ENCODE results near the gene TMEM255B.
"Not testable (repeated sequence)": the region's sequence is repeated elsewhere in the genome, so short reads cannot be mapped to it uniquely, and the experiment has no call there.

TMEM255B gene

GRCh38 chr13:113791226-113791625 is 32.2 kb downstream of the TMEM255B start:
- DNase-seq, result no peak

- no peak for DNase-seq
Measured at GRCh38 chr13:113791761-113792160, 32.7 kb downstream of the TMEM255B start.

DNA sequence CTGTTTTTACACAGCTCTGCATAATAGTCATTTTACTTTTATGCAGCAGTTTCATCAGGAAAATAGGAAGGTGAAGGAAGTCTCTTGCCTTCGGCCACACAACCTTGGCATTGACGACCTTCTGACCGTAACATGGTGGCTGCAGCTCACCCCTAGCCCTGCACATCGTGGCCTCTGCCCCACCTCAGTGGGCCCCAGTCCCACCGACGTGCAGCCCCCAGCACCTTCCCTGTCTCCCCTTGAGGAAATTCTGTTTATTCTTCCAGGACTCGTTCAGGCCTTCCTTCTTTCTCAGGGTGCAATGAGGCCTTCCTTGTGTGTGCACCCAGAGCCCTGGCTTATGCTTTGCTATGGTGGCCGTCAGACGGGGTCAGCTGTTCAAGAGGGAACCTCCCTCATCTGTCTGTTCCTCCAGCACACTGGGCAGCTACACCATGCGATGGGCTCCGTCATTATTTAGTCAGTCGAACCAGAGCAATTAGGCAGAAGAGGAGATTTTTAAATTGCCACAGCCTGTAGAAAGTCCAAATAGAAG is 33.3 kb downstream of the TMEM255B start:
- DNase-seq, result no peak

- DNase-seq, result no peak
Measured at GRCh38 chr13:113792886-113793717, 34.1 kb downstream of the TMEM255B start.

DNA sequence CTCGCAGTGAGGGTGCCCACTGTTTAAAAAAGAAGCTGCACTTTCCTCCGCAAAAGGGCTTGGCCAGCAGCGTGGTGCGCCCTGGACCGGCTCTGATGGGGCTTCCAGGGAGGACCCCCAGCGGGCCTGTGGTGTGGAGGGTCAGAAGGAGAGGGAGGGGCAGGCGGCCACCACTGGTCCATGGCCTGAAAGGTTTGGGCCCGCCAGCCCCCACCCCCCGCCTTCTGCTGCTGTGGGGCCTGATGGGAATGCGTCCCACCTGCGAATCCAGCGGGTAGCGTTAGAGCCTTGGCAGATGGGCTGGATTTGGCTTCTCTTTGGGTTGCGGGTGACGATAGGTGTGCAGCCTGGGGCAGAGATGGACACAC is 34.7 kb downstream of the TMEM255B start:
- DNase-seq, result no peak

- no peak for DNase-seq
Measured at GRCh38 chr13:113794086-113794485, 35.1 kb downstream of the TMEM255B start.

GRCh38 chr13:113794764-113795173 is 35.7 kb downstream of the TMEM255B start:
- no peak for DNase-seq

DNA sequence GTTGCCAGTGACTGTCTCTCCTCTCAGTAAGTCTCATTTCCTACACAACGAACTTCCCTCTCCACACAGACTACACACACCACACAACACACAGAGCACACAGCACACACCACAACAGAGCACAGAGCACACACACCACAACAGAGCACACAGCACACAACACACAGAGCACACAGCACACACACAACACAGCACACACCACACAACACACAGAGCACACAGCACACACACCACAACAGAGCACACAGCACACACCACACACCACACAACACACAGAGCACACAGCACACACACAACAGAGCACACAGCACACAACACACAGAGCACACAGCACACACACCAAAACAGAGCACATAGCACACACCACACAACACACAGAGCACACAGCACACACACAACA is 36.3 kb downstream of the TMEM255B start:
- not testable (repeated sequence) for DNase-seq

DNA sequence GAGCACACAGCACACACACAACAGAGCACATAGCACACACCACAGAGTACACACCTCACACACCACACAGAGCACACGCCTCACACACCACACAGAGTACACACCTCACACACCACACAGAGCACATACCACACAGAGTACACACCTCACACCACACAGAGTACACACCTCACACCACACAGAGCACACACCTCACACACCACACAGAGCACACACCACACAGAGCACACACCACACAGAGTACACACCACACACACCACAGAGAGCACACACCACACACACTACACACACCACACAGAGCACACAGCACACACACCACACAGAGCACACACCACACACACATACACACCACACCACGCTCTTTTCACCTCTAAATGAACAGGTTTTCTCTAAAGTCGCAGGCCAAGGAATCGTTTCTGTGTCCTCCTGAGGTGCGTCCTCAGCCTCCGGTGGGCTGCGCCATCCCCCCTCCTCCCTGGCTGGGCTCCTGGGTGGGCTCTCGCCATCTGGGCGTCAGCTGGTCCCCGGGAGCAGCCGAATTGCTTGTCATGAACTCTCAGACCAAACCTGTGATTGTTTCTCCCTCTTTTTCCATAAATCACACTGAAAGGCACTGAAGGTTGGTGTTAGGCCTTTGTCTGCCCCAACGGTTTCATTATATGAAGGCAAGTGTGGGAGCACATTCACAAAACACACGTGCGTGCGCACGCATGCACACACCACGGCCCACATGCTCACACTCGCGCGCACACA is 37.4 kb downstream of the TMEM255B start:
- DNase-seq, result no peak

DNA sequence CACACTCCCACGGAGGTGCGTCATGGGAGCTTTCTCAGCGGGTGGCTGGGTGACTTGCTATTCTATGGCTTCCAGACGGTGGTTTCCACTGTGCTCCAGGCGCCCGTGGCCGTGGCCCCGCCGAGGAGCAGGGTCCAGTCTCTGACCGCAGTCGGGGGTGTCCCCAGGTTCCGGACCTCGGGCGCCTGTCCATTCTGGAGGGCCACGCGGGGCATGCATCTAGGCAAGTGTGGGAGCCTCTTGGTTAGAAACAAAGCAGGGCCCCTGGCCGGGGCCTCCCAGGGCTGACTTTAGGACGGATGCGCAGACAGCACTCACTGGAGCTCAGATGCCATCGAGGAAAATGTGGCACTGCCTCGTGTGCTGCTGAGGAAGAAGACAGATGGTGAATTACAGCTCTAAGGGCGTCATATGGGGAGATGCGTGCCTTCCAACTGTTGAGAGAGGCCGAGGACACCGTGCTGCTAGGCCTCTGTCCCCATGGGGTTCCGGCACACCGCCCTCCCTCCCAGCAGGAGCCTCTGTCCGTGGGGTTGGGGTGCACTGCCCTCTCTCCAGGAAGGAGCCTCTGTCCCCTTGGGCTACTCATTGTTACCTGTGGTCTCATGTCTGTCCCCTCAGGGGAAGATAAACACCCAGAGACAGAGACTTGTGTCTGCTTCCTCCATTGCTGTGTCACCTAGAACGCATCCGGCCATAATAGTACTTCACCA is 38.1 kb downstream of the TMEM255B start:
- no peak for DNase-seq

- DNase-seq, result no peak
Measured at GRCh38 chr13:113798200-113798811, 39.3 kb downstream of the TMEM255B start.

DNA sequence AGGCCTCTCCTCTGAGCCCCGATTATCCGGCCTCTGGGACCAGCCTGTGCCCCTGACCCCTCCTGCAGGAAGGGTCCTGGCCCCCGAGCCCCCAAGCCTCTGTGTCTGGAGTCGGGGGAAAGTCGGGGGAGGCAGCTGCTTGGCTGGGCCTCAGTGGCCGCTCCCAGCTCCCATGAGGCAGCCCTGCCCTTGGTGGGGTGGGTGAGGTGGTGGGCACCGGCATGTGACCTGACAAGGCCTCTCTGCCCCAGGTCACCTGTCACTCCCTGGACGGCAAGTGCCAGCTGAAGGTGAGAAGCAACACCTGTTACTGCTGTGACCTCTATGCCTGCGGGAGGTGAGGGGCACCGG is 41.5 kb downstream of the TMEM255B start:
- no peak for DNase-seq

DNA sequence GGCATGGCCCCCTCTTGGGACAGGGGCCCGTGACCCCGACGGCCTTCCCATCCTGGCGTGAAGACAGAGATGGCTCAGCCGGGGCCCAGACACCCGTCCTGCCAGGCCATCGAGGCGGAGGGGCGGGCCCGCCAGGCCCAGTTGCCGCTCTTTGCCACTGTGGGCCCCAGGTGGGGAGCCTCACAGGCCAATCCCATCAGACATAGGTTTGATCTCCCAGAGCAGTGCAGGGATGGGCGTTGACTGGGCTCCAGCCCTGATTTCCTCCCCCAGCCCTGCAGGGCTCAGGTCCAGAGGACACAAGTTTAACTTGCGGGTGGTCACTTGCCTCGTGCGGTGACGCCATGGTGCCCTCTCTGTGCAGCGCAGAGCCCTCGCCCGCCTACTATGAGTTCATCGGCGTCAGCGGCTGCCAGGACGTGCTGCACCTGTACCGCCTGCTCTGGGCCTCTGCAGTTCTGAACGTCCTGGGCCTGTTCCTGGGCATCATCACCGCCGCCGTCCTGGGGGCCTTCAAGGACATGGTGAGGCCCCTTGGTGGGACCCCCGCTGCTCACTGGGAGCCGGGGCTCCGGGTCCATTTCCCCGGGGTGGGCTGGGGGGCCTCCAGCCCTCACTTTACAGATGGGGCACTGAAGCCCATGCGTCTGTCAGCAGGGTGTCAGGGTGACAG is 42.4 kb downstream of the TMEM255B start:
- DNase-seq, result no peak

DNA sequence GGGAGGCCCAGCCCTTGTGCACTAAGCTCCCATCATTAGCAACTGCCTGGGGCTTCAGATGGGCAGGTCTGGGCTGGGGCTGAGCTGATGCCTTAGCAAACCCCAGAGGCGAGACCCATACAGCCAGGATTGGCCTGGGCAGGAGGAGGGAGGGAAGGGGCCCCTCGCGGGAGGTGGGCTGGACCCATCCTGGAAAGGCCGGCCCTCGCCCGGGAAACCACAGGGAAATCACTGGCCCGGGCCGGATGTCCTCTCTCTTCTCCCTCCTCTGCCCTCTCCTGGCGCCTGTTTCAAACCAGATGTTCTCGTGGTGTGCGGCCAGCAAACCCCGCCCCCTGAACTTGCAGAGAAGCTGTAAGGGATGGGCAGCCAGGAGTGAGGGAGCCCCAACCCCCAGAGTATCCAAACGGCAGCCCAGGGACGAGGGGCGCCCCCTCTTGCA is 43.1 kb downstream of the TMEM255B start:
- no peak for DNase-seq

- DNase-seq, result no peak
Measured at GRCh38 chr13:113802761-113803160, 43.7 kb downstream of the TMEM255B start.

GRCh38 chr13:113803409-113804016 is 44.5 kb downstream of the TMEM255B start:
- no peak for DNase-seq

- no peak for DNase-seq
Measured at GRCh38 chr13:113804017-113804702, 45.1 kb downstream of the TMEM255B start.

DNA sequence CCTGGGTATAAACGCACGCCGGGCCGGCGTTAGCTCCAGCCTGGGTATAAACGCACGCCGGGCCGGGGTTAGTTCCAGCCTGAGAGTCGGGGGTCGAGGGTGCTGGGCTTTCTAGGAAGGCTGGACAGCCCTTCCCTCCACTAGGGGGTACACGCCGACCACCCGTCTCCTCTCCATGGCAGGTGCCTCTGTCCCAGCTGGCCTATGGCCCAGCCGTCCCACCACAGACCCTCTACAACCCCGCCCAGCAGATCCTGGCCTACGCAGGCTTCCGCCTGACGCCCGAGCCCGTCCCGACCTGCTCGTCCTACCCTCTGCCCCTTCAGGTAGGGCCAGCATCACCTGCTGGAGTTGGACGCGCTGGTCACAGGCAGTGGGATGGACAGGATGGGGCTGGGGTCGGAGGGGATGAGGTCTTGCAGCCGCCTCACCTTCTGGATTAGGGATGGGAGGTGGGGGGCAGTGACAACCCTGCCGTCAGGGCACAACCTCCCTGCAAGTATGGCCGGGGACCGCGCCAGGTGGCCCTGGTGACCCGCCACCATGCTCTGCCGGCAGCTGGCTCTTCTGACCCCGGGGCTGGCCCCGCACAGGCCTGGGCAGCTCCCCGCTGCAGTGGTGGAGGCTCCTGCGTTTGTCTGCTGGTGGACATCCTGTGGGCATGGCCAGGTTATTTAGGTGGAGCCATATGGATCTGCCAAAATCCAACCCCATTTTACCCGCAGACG is 45.8 kb downstream of the TMEM255B start:
- no peak for DNase-seq

DNA sequence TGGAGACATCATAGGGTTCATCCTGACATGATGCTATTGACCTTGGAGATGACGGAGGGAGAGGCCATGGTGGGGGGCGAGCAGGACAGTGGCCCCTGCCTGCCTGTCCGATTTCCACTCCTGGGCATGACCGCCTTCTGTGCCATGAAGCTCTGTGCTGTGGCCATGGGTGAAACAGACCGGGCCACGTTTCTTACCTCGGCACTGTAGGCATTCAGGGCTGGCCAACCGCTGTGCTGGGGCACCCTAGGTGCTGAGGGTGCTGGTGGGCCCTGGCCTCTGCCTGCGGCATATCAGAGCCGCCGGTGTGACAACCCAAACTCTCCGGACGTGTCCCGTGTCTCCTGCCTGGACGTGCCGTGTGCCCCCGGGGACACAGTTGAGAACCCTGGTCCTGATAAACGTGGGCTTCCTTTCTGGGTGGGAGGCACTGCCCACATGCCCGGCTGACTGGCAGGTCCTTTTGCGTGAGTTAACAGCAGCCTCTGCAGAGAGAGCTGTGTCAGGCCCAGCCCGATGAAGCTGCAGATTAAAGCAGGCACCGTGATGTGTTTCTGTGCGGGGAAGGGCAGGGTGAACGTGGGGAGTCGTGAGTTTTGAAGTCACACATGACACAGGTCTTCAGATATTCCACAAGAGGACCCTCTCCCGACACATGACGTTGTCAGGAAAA is 46.5 kb downstream of the TMEM255B start:
- no peak for DNase-seq

GRCh38 chr13:113806104-113806471 is 47.1 kb downstream of the TMEM255B start:
- DNase-seq, result no peak
